ENCODE measurements around the gene LCOR.

- no peak for TF ChIP-seq POLR2AphosphoS5 (IDR thresholded peaks at IDR 0.05)
- TF ChIP-seq, protein P1, sequence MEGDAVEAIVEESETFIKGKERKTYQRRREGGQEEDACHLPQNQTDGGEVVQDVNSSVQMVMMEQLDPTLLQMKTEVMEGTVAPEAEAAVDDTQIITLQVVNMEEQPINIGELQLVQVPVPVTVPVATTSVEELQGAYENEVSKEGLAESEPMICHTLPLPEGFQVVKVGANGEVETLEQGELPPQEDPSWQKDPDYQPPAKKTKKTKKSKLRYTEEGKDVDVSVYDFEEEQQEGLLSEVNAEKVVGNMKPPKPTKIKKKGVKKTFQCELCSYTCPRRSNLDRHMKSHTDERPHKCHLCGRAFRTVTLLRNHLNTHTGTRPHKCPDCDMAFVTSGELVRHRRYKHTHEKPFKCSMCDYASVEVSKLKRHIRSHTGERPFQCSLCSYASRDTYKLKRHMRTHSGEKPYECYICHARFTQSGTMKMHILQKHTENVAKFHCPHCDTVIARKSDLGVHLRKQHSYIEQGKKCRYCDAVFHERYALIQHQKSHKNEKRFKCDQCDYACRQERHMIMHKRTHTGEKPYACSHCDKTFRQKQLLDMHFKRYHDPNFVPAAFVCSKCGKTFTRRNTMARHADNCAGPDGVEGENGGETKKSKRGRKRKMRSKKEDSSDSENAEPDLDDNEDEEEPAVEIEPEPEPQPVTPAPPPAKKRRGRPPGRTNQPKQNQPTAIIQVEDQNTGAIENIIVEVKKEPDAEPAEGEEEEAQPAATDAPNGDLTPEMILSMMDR (IDR thresholded peaks at IDR 0.05): no peak
- TF ChIP-seq POLR2A (IDR thresholded peaks at IDR 0.05): no peak
Measured at GRCh38 chr10:97011397-97011796, 179.3 kb downstream of the LCOR start.
